Measurements from ENCODE around the gene KLRF1. TPM values are rescaled to one million over a fixed set of nuclear protein-coding genes. Genes with fewer than 3 reads are reported as not detected.
A peak's percentile ranks its signal among the peaks of the same experiment; 100 is the strongest.

The KLRF1 gene
- total RNA-seq (not detected), polyA plus RNA-seq (52.1 TPM)

GRCh38 chr12:9827209-9827888 lies at the start of gene KLRF1:
Gene KLRF1 (plus strand): TSS chr12:9827481. CDS start chr12:9827545, 64 bp downstream.
- ChIA-PET CTCF (interaction anchor here (1.1 kb wide), 1 partner anchor 13 kb away, joined by 3 read pairs; no protein-coding TSS in a partner anchor), POLR2A (no interaction called here)
- H3K4me3 ChIP-seq (ENCODE audit: low read length) = no peak within 1 kb of the TSS
- DNase-seq = no peak
- H3K27ac ChIP-seq (ENCODE audit: low read depth, low read length) = no peak within 1 kb of the TSS
- H3K27me3 ChIP-seq (ENCODE audit: insufficient read depth, low read length, poor library complexity, severe bottlenecking) = no peaks in the 10 kb centered on the region
- peak within 1 kb of the TSS; percentile 65 to 88 (median 79) for H3K4me3 Mint-ChIP-seq
- H3K36me3 ChIP-seq (ENCODE audit: insufficient read depth, low read length) = no peaks in the 10 kb centered on the region
- peaks cover 0 to 5% (median 0%) of the 10 kb centered on the region in 5 donors for H3K9me3 Mint-ChIP-seq
- H3K27me3 Mint-ChIP-seq = peaks cover 2 to 7% of the 10 kb centered on the region in 2 donors
- H3K4me1 ChIP-seq (ENCODE audit: insufficient read depth, low read length) = no peaks in the 10 kb centered on the region
- H3K9me3 ChIP-seq (ENCODE audit: low read length) = no peaks in the 10 kb centered on the region
- peaks cover 0 to 23% (median 2%) of the 10 kb centered on the region in 3 donors for H3K36me3 Mint-ChIP-seq
- H3K4me1 Mint-ChIP-seq = peaks cover 26 to 37% (median 35%) of the 10 kb centered on the region in 3 donors
- H3K27ac Mint-ChIP-seq = peak within 1 kb of the TSS; percentile 11 to 87 (median 63)

- POLR2A ChIA-PET = no interaction called here
- peak overlapping the region in 2 of 8 donors; percentile 9 to 31 for H3K27ac Mint-ChIP-seq
These were observed 48.1 kb upstream of the KLRF1 start for GRCh38 chr12:9779209-9779608.

GRCh38 chr12:9781360-9781759 lies 45.9 kb upstream of the KLRF1 start:
- Mint-ChIP-seq H3K4me3 (peak overlapping the region in 1 of 7 donors; percentile 3), H3K4me1 (peaks cover 32 to 54% (median 50%) of the 10 kb centered on the region in 3 donors), H3K27me3 (no peaks in the 10 kb centered on the region), H3K9me3 (no peaks in the 10 kb centered on the region), H3K27ac (peak overlapping the region in 6 of 8 donors; percentile 4 to 64 (median 23)), H3K36me3 (peaks cover 0 to 5% (median 0%) of the 10 kb centered on the region in 3 donors)
- no peak overlapping the region for H3K27ac ChIP-seq (ENCODE audit: low read depth, low read length)
- H3K36me3 ChIP-seq (ENCODE audit: insufficient read depth, low read length) = no peaks in the 10 kb centered on the region
- peaks cover 16% of the 10 kb centered on the region for H3K4me1 ChIP-seq (ENCODE audit: insufficient read depth, low read length)
- POLR2A ChIA-PET = no interaction called here
- no peaks in the 10 kb centered on the region for H3K27me3 ChIP-seq (ENCODE audit: insufficient read depth, low read length, poor library complexity, severe bottlenecking)
- DNase-seq = no peak
- no peaks in the 10 kb centered on the region for H3K9me3 ChIP-seq (ENCODE audit: low read length)
- CTCF ChIA-PET = interaction anchor here (1.4 to 1.6 kb wide), 3 partner anchors 23 to 33 kb away, joined by 3 to 5 read pairs (median 3); no protein-coding TSS in a partner anchor
- H3K4me3 ChIP-seq (ENCODE audit: low read length) = no peak overlapping the region

More at GRCh38 chr12:9779209-9779608, 48.1 kb upstream of the KLRF1 start:
- Mint-ChIP-seq H3K4me3 (no peak overlapping the region), H3K9me3 (no peaks in the 10 kb centered on the region), H3K4me1 (peaks cover 51 to 74% (median 68%) of the 10 kb centered on the region in 3 donors), H3K27me3 (no peaks in the 10 kb centered on the region), H3K36me3 (peaks cover 0 to 5% (median 1%) of the 10 kb centered on the region in 3 donors)
- Histone ChIP-seq H3K36me3 (ENCODE audit: insufficient read depth, low read length) (no peaks in the 10 kb centered on the region), H3K4me1 (ENCODE audit: insufficient read depth, low read length) (peaks cover 35% of the 10 kb centered on the region), H3K27ac (ENCODE audit: low read depth, low read length) (no peak overlapping the region), H3K9me3 (ENCODE audit: low read length) (no peaks in the 10 kb centered on the region), H3K27me3 (ENCODE audit: insufficient read depth, low read length, poor library complexity, severe bottlenecking) (no peaks in the 10 kb centered on the region), H3K4me3 (ENCODE audit: low read length) (no peak overlapping the region)
- CTCF ChIA-PET = interaction anchor here (1.3 to 1.8 kb wide), 2 partner anchors 18 to 36 kb away, joined by 4 to 5 read pairs; no protein-coding TSS in a partner anchor
- no peak for DNase-seq

- POLR2A ChIA-PET = interaction anchor here (0.7 kb wide), 1 partner anchor 28 kb away, joined by 3 read pairs; no protein-coding TSS in a partner anchor
- CTCF ChIA-PET = interaction anchor here (1.1 kb wide), 1 partner anchor 12 kb away, joined by 3 read pairs; no protein-coding TSS in a partner anchor
- H3K27ac Mint-ChIP-seq = no peak overlapping the region
These were observed 44.5 kb upstream of the KLRF1 start for GRCh38 chr12:9782547-9783382.

GRCh38 chr12:9784326-9784725 lies 43.0 kb upstream of the KLRF1 start:
- H3K27me3 Mint-ChIP-seq = peaks cover 0 to 2% of the 10 kb centered on the region in 2 donors
- Histone ChIP-seq H3K36me3 (ENCODE audit: insufficient read depth, low read length) (no peaks in the 10 kb centered on the region), H3K27ac (ENCODE audit: low read depth, low read length) (no peak overlapping the region), H3K4me1 (ENCODE audit: insufficient read depth, low read length) (peaks cover 3% of the 10 kb centered on the region), H3K4me3 (ENCODE audit: low read length) (no peak overlapping the region), H3K9me3 (ENCODE audit: low read length) (no peaks in the 10 kb centered on the region), H3K27me3 (ENCODE audit: insufficient read depth, low read length, poor library complexity, severe bottlenecking) (no peaks in the 10 kb centered on the region)
- H3K4me1 Mint-ChIP-seq = peaks cover 20 to 39% (median 29%) of the 10 kb centered on the region in 3 donors
- no peak overlapping the region for H3K27ac Mint-ChIP-seq
- peaks cover 0 to 5% (median 0%) of the 10 kb centered on the region in 3 donors for H3K36me3 Mint-ChIP-seq
- no peak for DNase-seq
- no peak overlapping the region for H3K4me3 Mint-ChIP-seq
- CTCF ChIA-PET = interaction anchor here (0.8 to 1.5 kb wide), 3 partner anchors 14 to 34 kb away, joined by 3 to 5 read pairs (median 3); no protein-coding TSS in a partner anchor
- no peaks in the 10 kb centered on the region for H3K9me3 Mint-ChIP-seq
- POLR2A ChIA-PET = no interaction called here

More at GRCh38 chr12:9782547-9783382, 44.5 kb upstream of the KLRF1 start:
- Histone ChIP-seq H3K9me3 (ENCODE audit: low read length) (no peaks in the 10 kb centered on the region), H3K27ac (ENCODE audit: low read depth, low read length) (no peak overlapping the region), H3K4me1 (ENCODE audit: insufficient read depth, low read length) (peaks cover 3% of the 10 kb centered on the region), H3K36me3 (ENCODE audit: insufficient read depth, low read length) (no peaks in the 10 kb centered on the region), H3K4me3 (ENCODE audit: low read length) (no peak overlapping the region), H3K27me3 (ENCODE audit: insufficient read depth, low read length, poor library complexity, severe bottlenecking) (no peaks in the 10 kb centered on the region)
- peaks cover 0 to 2% of the 10 kb centered on the region in 2 donors for H3K27me3 Mint-ChIP-seq
- peaks cover 0 to 5% (median 0%) of the 10 kb centered on the region in 3 donors for H3K36me3 Mint-ChIP-seq
- peaks cover 29 to 52% (median 40%) of the 10 kb centered on the region in 3 donors for H3K4me1 Mint-ChIP-seq
- no peaks in the 10 kb centered on the region for H3K9me3 Mint-ChIP-seq
- no peak for DNase-seq
- no peak overlapping the region for H3K4me3 Mint-ChIP-seq

- H3K4me3 ChIP-seq (ENCODE audit: low read length) = no peak overlapping the region
- H3K27me3 ChIP-seq (ENCODE audit: insufficient read depth, low read length, poor library complexity, severe bottlenecking) = no peaks in the 10 kb centered on the region
- no peak for DNase-seq
- Mint-ChIP-seq H3K27ac (no peak overlapping the region), H3K9me3 (no peaks in the 10 kb centered on the region), H3K4me1 (peaks cover 15 to 34% (median 24%) of the 10 kb centered on the region in 3 donors), H3K36me3 (peaks cover 0 to 5% (median 0%) of the 10 kb centered on the region in 3 donors), H3K4me3 (no peak overlapping the region), H3K27me3 (peaks cover 0 to 2% of the 10 kb centered on the region in 2 donors)
- no peaks in the 10 kb centered on the region for H3K9me3 ChIP-seq (ENCODE audit: low read length)
- POLR2A ChIA-PET = no interaction called here
- H3K27ac ChIP-seq (ENCODE audit: low read depth, low read length) = no peak overlapping the region
- no peaks in the 10 kb centered on the region for H3K36me3 ChIP-seq (ENCODE audit: insufficient read depth, low read length)
- CTCF ChIA-PET = interaction anchor here (0.8 to 1.5 kb wide), 2 partner anchors 15 to 34 kb away, joined by 3 to 5 read pairs; no protein-coding TSS in a partner anchor
- peaks cover 3% of the 10 kb centered on the region for H3K4me1 ChIP-seq (ENCODE audit: insufficient read depth, low read length)
These were observed 42.5 kb upstream of the KLRF1 start for GRCh38 chr12:9784816-9785215.

GRCh38 chr12:9786726-9787717 lies 40.3 kb upstream of the KLRF1 start:
- Histone ChIP-seq H3K4me1 (ENCODE audit: insufficient read depth, low read length) (no peaks in the 10 kb centered on the region), H3K27ac (ENCODE audit: low read depth, low read length) (no peak overlapping the region), H3K4me3 (ENCODE audit: low read length) (no peak overlapping the region), H3K36me3 (ENCODE audit: insufficient read depth, low read length) (no peaks in the 10 kb centered on the region), H3K27me3 (ENCODE audit: insufficient read depth, low read length, poor library complexity, severe bottlenecking) (no peaks in the 10 kb centered on the region), H3K9me3 (ENCODE audit: low read length) (no peaks in the 10 kb centered on the region)
- CTCF ChIA-PET = no interaction called here
- DNase-seq = no peak
- Mint-ChIP-seq H3K27me3 (peaks cover 0 to 2% of the 10 kb centered on the region in 2 donors), H3K27ac (no peak overlapping the region), H3K9me3 (no peaks in the 10 kb centered on the region), H3K4me3 (no peak overlapping the region), H3K4me1 (peaks cover 7 to 25% (median 7%) of the 10 kb centered on the region in 3 donors), H3K36me3 (peaks cover 0 to 4% (median 1%) of the 10 kb centered on the region in 3 donors)
- POLR2A ChIA-PET = no interaction called here

Measured in CD8-positive, alpha-beta memory T cell (primary cell).